Measurements from ENCODE around the gene SLC35E2B.
"Not testable (repeated sequence)": the region's sequence is repeated elsewhere in the genome, so short reads cannot be mapped to it uniquely, and the experiment has no call there.

SLC35E2B gene

DNA sequence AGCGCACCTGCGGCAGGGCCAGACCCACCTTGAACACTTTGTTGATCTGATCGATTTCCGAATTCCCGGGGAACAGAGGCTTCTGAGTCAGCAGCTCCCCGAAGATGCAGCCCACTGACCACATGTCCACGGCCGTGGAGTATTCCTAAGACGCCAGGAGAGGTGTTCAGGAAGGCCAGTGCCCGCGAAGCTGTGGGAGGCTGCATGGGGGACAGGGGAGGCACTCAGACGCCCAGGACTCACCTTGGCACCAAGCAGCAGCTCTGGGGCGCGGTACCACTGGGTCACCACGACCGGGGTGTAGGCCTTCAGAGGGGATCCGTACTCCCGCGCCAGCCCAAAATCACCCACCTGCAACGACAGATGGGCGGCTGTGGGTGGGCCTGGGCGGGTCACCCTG is 11.2 kb upstream of the SLC35E2B start:
- no peak for DNase-seq (ENCODE audit: low read depth)

DNA sequence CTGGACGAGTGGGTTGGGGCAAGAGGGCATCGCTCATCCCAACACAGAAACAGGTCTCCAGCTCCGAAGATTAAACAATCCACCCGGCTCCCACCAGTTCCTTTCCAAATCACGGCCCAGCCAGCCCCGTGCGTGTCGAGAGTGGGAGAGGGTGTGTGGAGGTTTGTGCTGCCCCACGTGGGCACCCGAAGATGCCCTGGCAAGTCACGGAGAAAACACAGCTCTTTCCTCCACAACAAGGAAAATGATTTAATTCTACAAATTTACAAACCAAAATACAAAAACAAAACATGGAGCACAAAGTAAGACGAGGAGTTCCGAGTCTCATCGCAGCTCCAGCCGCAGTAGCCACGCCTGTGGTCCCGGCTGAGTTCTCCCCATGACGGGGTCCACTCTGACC is 9.9 kb upstream of the SLC35E2B start:
- not testable (repeated sequence) for DNase-seq (ENCODE audit: low read depth)

DNA sequence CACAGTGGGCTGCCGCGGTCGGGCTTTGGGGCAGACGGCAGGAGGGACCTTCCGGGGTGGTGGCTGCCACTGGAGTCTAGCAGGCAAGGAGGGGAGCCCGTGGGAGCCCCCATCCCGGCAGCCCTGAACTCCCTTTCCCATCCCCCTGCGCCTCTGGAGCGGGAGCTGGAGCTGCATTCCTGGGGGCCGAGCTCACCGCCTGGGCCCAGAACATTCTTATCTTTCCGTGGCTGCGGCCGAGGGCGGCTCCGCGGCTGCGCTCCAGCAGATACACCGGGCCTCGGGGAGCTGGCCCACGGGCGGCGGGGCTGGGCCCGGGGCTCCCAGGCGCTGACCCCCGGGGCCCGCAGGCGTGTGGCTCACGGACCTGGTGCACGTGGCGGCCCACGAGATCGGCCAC is 8.0 kb upstream of the SLC35E2B start:
- not testable (repeated sequence) for DNase-seq (ENCODE audit: low read depth)

DNA sequence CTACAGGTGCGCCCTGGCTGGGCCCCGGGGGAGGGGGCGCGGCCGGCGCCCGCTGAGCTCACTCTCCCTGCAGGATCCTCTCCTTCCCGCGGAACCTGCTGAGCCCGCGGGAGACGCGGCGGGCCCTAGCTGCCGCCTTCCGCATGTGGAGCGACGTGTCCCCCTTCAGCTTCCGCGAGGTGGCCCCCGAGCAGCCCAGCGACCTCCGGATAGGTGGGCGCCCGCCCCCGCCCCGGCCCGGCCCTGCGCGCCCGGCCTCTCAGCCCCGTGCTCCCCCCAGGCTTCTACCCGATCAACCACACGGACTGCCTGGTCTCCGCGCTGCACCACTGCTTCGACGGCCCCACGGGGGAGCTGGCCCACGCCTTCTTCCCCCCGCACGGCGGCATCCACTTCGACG is 7.5 kb upstream of the SLC35E2B start:
- DNase-seq (ENCODE audit: low read depth), result not testable (repeated sequence)

DNA sequence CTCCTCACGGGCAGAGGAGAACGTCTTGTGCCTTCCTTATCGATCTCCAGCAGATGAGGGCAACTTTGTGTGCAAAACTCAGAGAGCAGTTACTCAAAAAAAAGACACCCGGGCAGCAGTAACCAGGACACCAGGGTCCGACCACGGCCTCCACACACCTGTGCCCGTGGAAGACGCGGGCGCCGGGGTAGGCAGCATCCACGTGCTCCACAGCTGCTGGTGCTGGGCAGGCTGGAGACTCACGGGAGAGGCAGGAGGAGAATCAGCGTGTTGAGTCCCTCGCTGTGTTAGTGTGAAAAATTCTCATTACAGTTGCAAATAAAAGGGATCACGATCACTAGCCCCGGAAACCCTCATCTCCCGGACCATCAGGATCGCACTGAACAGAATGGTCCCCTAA is 6.5 kb upstream of the SLC35E2B start:
- DNase-seq (ENCODE audit: low read depth), result not testable (repeated sequence)

DNA sequence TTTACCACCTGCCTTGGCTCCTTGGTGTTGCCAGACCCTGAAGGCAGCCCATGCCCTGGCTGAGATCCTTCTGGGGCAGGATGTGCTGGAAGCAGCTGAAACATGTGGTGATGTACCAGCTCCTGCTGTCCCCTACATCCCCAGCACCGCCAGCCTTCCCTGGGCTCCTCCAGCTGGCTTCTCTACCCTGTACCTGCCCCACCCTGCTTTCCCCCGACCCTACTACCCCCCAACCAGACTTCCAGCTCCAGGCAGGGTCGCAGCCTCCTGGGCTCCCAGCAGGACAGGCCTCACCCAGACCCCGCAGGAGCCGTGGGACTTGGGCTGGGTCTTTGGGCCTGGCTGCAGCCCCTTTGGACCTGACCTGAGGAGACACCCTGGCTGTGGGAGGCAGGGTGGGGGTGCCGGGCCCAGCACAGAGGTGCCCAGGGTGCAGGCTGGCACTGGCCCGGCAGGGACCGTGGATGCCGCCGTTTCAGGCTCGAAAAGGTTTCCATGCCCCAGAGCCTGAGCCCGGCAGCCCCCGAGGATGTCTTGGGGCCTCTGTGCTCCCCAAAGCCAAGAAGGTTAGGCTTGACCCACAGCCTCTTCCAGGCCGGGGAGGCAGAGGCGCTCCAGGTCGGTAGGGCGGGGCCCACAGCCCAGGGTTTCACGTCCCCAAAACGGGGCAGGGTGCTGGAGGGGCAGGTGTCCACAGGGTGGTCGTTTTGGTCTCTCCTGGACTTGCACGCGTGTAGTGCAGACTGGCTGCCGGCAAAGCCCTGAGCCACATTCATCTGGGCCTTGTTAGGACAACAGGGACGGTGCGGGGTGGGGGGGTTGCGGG is 5.0 kb upstream of the SLC35E2B start:
- DNase-seq (ENCODE audit: low read depth), result not testable (repeated sequence)

DNA sequence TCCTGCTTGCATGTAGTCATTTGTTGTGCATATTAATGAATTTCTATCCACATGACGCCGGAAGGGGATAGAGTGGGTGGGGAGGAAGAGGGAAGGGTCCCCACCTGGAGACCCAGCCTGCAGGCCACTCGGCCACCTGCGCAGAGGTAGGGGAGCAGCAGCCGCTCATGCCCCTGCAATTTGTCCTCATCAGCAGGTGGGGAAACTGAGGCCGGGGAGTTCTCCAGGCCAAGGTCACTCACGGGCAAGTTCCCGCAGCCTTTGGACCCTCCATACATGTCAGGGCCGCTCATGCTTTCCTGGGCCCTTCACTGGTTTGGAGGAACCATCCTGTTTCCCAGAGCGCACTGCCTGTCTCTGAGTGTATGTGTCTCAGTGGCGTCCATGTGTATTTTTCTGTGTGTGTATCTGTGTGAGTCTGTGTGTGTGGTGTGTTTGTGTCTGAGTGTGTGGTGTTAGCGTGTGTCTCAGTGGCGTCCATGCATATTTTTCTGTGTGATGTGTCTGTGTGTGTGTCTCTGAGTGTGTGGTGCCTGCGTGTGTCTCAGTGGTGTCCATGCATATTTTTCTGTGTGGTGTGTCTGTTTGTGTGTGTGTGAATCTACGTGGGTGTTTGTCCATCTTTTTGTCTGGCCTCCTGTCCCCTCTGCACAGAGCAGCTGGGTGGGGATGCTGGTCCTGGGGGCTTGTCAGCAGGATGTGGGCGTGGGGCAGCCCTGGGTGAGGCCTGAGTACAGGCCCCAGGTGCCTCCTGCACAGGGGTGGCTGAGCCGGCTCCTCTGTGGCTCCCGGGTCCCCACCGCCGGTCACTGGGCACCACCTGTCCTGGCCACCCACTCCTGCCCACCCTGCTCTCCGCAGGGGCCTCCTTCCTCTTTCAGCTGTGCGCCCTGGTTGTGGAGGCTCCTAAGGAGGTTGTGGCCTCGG is 4.1 kb upstream of the SLC35E2B start:
- DNase-seq (ENCODE audit: low read depth), result not testable (repeated sequence)

DNA sequence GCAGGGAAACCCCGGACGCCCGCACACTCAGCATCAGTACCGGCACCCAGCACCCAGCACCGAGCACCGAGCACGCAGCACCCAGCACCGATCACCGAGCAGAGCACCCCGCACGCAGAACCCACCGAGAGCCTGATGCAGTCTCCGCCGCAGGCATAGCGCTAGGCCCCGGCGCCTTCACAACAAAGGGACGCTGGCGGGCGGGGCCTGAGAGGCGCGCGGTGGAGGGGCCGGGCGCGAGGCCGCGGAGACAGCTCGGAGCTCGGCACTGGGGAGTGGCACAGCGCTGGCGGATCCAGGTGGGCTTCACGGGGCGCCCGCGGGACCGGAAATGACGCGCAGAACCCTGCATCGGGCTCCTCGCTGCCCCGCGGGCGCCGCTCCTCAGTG is 276 bp downstream of the SLC35E2B start:
- DNase-seq (ENCODE audit: low read depth), result peak; percentile 70

DNA sequence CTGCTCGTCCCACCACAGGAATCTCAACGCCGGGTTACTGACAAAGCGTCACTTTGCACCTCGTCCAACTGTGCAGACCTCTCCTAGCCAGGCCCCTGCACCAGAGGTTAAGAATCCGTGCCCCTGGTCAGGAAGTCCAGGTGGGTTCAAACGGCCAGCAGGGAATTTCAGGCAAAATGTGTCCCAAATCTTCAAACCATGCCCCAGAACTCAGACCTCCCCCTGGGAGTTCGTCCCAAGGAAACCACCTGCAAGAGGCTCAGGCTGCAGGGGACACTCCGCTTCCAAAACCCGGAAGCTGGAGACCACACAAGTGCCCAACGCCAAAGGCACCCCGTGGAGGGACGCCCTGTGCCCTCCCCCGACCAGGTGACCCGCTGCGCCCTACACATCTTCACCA is 1.2 kb downstream of the SLC35E2B start:
- not testable (repeated sequence) for DNase-seq (ENCODE audit: low read depth)

DNA sequence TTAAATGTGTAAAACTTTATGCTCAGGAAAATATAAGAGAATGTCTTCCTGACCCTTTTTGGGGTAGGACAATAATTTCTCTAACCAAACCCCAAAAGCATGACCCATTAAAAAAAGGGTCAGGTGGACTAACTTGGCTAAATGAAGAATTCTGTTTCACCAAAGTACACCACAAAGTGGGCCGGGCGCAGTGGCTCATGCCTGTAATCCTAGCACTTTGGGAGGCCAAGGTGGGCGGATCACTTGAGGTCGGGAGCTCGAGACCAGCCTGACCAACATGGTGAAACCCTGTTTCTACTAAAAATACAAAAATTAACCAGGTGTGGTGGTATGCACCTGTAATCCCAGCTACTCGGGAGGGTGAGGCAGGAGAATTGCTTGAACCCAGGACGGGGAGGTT is 3.1 kb downstream of the SLC35E2B start:
- DNase-seq (ENCODE audit: low read depth), result not testable (repeated sequence)

DNA sequence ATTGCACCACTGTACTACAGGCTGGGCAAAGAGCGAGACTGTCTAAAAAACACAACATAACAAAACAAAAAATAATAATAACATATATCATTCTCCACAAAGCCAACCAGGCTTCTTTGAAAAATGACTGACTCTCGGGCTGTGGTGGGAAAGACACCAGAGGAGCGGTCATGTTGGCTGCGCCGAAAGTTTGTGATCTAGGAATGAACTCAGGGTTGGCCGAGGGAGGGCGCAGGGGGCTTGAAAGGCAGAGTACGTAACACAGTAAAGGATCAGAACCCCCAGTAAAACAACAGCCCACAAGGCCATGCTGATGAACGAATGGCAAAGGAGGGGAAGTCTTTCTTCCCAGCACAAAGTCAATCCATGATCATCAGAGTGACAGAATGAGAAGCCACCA is 4.7 kb downstream of the SLC35E2B start:
- no peak for DNase-seq (ENCODE audit: low read depth)

DNA sequence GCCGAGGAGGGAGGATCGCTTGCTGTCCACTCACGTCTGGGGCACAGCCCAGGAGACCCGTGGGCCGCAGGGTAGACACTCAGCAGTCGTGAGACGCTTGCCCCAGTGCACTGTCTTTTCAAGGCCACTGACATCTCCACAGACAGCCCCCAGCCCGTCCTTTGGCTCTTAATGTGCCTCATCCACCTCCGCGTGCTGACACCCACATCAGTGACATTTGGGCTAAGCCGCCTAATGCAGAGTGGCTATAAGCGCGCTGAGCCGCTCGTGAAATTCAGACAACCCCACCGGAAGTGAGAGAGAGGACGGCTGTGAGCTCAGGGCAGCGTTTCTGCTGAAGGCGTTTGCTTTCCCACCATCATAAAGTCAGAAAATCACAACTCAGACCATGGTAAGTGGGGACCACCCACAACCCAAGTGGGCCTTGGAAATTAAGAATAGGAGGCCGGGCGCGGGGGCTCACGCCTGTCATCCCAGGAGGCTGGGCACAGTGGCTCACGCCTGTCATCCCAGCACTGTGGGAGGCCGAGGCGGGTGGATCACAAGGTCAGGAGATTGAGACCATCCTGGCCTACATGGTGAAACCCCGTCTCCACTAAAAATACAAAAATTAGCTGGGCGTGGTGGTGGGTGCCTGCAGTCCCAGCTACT is 8.4 kb downstream of the SLC35E2B start:
- DNase-seq (ENCODE audit: low read depth), result no peak

DNA sequence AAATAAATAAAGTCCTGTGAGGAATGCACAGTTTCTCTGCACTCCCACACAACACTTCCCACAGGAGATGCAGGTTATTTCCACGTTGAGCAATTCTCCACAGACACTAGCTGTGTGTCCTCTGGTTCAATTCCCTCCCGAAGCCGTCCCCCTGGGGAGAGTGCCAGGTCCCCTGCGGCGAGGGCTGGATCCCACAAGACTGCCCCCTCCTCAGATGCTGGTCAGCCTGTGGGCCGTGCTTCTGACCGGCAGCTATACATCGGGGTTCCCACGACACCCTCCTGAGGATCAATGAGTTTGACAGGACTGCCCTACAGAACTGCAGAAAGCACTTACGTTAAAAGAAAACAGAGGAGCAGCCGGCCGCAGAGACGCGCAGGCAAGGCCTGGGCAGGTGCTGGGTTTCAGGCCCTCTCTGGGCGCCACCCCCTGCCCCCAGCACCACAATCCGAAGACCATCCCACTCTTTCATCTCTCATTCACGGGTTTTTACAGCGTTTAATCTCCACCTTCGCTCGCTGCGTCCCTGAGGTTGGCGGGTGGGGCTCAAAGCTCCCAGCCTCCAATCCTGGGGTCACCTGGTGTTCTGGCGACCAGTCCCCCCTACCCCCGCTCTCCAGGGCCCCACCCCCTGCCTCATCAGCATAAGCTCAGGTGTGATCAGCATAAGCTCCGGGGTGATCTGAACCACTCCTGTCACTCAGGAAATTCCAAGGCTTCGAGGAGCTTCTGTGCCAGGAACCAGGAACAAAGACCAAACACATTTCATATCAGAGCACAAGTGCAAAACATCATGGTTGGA is 9.3 kb downstream of the SLC35E2B start:
- no peak for DNase-seq (ENCODE audit: low read depth)

DNA sequence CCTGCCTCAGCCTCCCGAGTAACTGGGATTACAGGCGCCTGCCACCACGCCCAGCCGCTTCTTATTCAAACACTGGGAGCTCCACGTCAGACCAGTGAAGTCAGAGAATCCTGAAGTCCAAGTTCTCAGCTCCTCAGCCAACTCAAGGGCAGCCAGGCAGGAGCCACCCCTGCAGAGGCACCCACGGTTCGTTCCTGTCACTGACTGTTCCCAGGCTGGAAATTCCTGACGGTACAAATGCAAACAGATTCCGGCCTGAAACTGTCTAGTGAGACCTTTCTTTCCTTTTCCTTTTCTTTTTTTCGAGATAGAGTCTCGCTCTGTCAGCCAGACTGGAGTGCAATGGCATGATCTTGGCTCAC is 11.7 kb downstream of the SLC35E2B start:
- DNase-seq (ENCODE audit: low read depth), result no peak

DNA sequence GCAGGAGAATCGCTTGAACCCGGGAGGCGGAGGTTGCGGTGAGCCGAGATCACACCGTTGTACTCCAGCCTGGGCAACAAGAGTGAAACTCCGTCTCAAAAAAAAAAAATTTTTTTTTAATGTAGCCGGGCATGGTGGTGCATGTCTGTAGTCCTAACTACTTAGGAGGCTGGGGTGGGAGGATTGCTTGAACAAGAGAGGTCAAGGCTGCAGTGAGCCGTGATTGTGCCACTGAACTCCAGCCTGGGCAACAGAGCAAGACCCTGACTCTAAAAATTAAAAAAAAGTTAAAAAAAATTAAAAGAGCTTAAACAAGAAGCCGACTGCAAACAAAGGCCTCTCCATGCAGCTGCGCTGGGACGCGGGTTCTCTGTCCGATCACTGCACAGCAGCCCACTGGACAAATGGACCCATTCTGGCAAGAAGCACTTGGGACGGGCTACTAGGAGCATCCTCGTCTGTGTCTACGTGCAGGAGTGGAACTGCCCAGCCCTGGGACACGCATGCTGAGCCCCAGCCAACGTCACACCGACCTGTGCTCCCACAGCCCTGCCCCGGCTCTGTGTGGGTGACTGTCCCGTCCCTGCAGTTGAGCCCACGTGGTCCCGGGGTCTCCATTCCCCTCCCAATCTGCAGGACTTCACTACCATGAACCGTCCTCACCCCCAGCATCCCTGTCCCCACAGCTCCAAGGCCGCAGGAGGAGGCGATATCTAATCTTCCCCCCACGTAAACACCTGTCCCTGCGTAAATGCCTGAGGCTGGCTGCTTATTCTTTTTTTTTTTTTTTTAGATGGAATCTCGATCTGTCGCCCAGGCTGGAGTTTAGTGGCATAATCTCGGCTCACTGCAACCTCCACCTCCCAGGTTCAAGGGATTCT is 12.3 kb downstream of the SLC35E2B start:
- DNase-seq (ENCODE audit: low read depth), result no peak

DNA sequence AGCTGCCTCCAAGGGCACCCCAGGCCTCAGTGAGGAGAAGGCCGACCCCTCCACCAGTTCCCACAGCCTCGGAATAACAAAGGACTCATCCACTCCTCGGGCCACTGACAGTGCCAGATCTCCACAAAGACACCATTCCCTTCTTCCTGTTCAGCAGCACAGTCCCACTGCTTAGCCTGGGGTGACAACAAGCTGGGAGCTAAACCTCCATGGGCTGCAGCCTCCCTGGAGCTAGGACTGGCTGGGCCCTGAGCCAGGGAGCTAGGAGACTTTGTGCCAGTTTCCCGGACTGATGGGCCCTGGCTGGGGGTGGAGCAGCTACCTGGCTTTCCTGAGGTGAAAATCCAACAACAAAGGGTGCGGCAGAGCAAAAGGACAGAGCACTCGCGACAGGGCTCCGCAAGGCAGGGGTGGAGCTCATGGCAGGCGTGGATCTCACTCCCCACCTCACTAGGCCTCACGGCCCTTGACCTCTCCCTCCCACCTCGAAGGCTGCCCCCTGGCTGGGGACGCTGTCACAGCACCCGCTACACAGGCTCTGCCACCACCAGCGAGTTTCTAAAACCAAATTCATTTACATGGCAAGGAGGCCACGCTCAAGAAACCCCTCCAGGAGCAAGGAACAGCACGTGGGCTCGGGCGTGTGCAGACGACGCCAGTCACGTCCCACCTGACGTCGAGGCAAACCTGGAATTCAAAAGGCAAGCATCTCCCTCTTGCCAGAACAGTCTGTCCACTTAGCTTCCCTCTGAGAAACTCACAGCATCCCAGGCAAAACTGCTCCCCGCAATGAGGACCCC is 13.8 kb downstream of the SLC35E2B start:
- no peak for DNase-seq (ENCODE audit: low read depth)

DNA sequence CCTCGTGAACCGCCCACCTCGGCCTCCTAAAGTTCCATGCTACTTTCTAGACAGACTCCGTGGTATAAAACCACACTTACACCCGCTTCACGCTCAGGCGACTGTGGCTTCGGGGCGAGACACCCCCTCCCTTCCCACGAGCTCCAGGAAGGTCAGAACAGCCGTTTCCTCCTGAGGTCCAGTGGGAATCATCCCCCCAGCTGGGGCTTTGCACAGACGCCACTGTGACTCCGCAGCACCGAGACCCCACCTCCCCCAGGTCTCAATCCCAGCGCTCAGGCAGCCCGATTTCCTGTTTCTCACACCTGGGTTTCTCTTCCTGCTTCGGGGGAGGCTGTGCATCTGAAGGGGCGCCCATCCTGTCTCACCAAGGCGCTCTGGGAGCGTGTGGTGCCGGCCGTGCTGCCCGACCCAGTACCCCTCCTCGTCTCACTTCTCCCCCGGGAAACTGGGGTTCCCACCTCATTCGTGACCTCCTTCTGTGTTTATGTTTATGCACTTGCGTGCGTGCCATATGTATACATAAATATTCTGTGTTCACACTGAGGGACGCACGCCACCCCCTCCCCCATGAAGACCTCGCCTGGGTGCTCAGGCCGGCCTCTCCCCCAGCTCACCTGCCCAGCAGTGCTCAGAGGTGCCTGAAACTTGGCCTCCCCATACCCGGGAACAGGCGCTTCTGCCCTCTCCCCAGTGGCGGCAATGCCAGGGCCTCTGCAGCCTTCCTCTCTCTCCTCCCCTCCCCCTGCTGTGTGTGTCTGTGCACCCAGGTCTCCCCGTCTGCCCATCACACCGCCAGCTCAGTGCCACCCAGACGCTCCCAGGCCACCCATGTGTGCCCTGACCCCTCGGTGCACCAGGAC is 14.6 kb downstream of the SLC35E2B start:
- no peak for DNase-seq (ENCODE audit: low read depth)

DNA sequence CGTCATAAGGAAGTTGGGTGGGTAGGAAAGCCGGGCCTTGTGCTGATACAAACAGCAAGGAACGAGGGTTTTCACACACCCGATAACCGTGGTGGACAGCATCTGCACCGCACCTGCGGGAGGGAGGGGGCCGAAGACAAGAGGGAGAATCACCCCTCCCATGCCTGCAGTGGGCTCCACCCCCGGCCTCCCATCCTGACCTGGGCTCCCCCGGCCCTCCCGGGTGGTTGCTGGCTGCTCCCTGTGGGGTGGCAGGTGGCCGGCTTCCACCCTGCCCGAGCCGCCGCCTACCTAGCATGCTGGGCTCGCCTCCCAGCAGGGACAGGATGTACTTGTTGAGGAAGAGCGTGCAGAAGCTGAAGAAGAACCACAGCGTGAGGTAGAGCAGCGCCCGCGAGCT is 16.5 kb downstream of the SLC35E2B start:
- not testable (repeated sequence) for DNase-seq (ENCODE audit: low read depth)

DNA sequence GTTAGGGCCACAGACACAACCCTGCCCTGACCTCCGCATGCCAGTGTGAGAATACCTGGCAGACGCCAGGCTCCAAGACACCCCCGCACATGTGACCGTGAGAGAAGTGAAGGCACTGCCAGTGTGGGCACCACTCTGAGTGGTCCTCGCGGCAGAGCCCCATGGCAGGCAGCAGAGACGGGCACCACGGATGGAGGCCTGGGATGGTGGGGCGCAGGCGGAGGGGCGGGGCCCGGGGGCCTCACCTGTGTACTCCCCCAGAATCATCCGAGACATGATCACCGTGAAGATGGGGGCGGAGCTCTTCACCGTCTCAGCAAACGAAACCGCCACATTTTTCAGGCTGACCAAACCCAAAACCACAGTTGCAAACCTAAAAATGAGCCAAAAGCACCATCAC is 17.4 kb downstream of the SLC35E2B start:
- not testable (repeated sequence) for DNase-seq (ENCODE audit: low read depth)
